ENCODE results near the gene ELP2.

Gene ELP2

DNA sequence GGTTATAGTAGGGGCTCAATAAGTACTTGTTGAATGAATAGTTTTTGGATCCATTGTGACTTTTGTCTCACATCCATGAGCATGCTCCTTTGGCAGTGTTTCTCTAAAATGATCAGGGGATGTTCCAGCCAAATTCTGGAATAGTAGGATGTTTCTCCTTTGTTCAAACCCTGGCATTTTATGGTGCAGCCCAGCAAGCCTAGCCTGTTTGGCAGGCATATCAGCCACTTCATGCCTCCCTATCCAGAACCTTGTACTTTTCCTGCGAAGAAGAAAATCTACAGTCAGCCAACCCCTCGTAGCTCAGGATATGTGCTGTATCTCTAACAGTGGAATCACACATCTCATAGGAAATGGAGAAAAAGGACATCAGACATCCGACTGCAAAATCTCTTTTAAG lies 35.3 kb upstream of the ELP2 start:
- TF ChIP-seq CTCF (IDR thresholded peaks at IDR 0.05; ENCODE audit: borderline replicate concordance, insufficient read depth, low read depth, low read length), result no peak
- H3K4me3 ChIP-seq (ENCODE audit: low read depth, low read length), result no peak overlapping the region

GRCh38 chr18:36095936-36096519 lies 33.7 kb upstream of the ELP2 start:
- no peak for TF ChIP-seq CTCF (IDR thresholded peaks at IDR 0.05; ENCODE audit: borderline replicate concordance, insufficient read depth, low read depth, low read length)
- H3K4me3 ChIP-seq (ENCODE audit: low read depth, low read length), result no peak overlapping the region

- TF ChIP-seq CTCF (IDR thresholded peaks at IDR 0.05; ENCODE audit: borderline replicate concordance, insufficient read depth, low read depth, low read length), result no peak
- H3K4me3 ChIP-seq (ENCODE audit: low read depth, low read length), result no peak overlapping the region
These were observed 32.7 kb upstream of the ELP2 start for GRCh38 chr18:36096955-36097354.

- TF ChIP-seq CTCF (IDR thresholded peaks at IDR 0.05; ENCODE audit: borderline replicate concordance, insufficient read depth, low read depth, low read length), result no peak
These were observed 30.4 kb upstream of the ELP2 start for GRCh38 chr18:36099311-36099710.

DNA sequence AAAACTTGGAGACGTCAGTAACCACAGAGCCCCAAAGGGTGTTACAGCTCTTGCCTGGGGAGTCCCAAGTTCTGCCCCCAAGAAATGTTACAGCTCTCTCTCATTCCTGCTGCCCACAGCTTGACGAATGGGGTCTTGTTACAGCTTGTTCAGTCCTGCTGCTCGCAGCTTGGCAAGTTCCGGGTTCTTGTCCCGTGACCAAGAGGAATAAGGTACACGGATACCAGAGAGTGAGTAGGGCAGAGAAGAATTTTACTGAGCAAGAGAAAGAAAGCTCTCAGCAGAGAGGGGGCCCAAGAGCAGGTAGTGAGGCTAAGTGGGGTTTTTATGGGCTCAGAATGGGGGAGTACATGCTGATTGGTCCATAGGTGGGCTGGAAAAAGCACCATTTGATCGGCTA lies 27.8 kb upstream of the ELP2 start:
- H3K4me3 ChIP-seq (ENCODE audit: low read depth, low read length), result no peak overlapping the region
- TF ChIP-seq CTCF (IDR thresholded peaks at IDR 0.05; ENCODE audit: borderline replicate concordance, insufficient read depth, low read depth, low read length), result no peak

More at GRCh38 chr18:36099311-36099710, 30.4 kb upstream of the ELP2 start:
- H3K4me3 ChIP-seq (ENCODE audit: low read depth, low read length), result no peak overlapping the region

- H3K4me3 ChIP-seq (ENCODE audit: low read depth, low read length), result no peak overlapping the region
- TF ChIP-seq CTCF (IDR thresholded peaks at IDR 0.05; ENCODE audit: borderline replicate concordance, insufficient read depth, low read depth, low read length), result no peak
These were observed 24.9 kb upstream of the ELP2 start for GRCh38 chr18:36104749-36105148.

DNA sequence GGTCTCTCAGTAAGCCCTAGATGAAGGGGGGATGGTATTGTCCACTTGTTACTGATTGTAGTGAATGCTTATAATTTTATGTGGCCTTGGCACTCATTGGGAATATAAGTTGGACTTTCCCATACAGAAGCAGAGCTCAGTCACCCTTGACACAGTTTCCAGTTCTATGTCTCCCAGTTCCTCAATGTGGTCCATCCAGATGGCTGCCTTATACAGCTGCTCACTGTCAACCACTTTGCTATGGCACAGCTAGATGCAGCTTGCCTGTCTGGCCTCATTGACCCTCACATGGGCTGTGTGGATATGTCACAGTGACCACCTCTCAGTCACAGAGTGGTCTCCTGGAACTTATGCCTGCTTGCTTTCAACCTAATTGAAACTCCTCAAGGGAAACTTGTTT lies 22.2 kb upstream of the ELP2 start:
- H3K4me3 ChIP-seq (ENCODE audit: low read depth, low read length), result no peak overlapping the region
- no peak for TF ChIP-seq CTCF (IDR thresholded peaks at IDR 0.05; ENCODE audit: borderline replicate concordance, insufficient read depth, low read depth, low read length)

Measured in GM12875 (cell line).